Measurements from ENCODE around the gene GPR153. TPM values are rescaled to one million over a fixed set of nuclear protein-coding genes. Genes with fewer than 3 reads are reported as not detected.

GPR153 gene
- total RNA-seq, 1 donor = 4.0 TPM

DNA sequence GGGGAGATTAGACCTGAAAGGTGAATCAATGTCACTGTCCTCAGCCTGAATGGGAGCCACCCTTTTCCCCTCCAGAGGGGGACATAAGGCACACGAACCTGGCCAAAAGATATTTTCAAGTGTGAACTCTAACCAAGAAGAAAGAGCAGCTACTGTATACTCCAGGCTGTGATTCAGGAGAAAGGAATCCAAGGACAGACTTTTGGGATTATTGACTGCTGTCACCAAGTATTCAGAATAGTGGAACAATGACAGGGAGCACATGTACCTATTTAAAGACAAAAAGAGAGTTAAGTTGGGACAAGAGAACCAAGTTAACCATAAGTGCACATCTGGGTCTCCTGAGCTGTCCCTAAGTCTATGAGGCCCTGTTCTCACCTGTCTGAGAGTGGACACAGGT lies 27.5 kb downstream of the GPR153 start:
- Histone ChIP-seq H3K4me2 (ENCODE audit: insufficient read depth, low read length) (no peak overlapping the region), H3K27me3 (ENCODE audit: insufficient read depth, low read length) (peaks cover under 1% of the 10 kb centered on the region), H3K79me2 (ENCODE audit: insufficient read depth, low read length) (peaks cover 23% of the 10 kb centered on the region), H3K27ac (ENCODE audit: low read depth, low read length) (no peak overlapping the region), H3K4me3 (ENCODE audit: insufficient read depth, low read length) (no peak overlapping the region), H3K36me3 (ENCODE audit: insufficient read depth, low read length) (peaks cover 37% of the 10 kb centered on the region), H3K9me3 (ENCODE audit: low read depth, low read length) (no peaks in the 10 kb centered on the region), H3K4me1 (ENCODE audit: insufficient read depth, low read length) (peaks cover 12% of the 10 kb centered on the region), H4K20me1 (ENCODE audit: insufficient read depth, low read length) (peaks cover 3% of the 10 kb centered on the region), H2AFZ (ENCODE audit: low read length) (no peak overlapping the region)
- TF ChIP-seq CTCF (IDR thresholded peaks at IDR 0.05; ENCODE audit: extremely low read depth, low read depth, low read length) = no peak
- DNase-seq (ENCODE audit: insufficient read length, low spot score, missing footprints) = peak; percentile 18

DNA sequence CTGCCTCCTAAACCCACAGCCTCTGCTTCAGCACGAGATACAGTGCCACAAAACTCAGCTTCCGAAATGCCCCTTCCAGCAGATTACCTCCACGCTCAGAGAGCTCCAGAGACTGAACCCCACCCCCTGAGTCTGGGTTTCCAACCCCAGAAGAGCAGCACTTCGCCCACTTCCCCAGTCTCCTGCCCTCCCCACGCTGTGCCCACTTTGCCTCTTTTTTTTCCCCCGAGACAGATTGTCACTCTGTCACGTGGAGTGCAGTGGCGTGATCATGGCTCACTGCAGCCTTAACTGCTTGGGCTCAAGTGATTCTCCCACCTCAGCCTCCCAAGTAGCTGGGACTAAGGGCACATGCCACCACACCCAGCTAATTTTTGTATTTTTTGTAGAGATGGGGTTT lies 35.2 kb downstream of the GPR153 start:
- DNase-seq (ENCODE audit: insufficient read length, low spot score, missing footprints) = no peak
- H3K36me3 ChIP-seq (ENCODE audit: insufficient read depth, low read length) = peaks cover 51% of the 10 kb centered on the region
- H3K79me2 ChIP-seq (ENCODE audit: insufficient read depth, low read length) = no peaks in the 10 kb centered on the region
- H3K9me3 ChIP-seq (ENCODE audit: low read depth, low read length) = no peaks in the 10 kb centered on the region
- H3K4me1 ChIP-seq (ENCODE audit: insufficient read depth, low read length) = no peaks in the 10 kb centered on the region
- H3K27ac ChIP-seq (ENCODE audit: low read depth, low read length) = no peak overlapping the region
- H4K20me1 ChIP-seq (ENCODE audit: insufficient read depth, low read length) = peaks cover 6% of the 10 kb centered on the region
- H3K4me2 ChIP-seq (ENCODE audit: insufficient read depth, low read length) = no peak overlapping the region
- TF ChIP-seq CTCF (IDR thresholded peaks at IDR 0.05; ENCODE audit: extremely low read depth, low read depth, low read length) = no peak
- H3K4me3 ChIP-seq (ENCODE audit: insufficient read depth, low read length) = no peak overlapping the region
- H2AFZ ChIP-seq (ENCODE audit: low read length) = no peak overlapping the region
- H3K27me3 ChIP-seq (ENCODE audit: insufficient read depth, low read length) = no peaks in the 10 kb centered on the region

GRCh38 chr1:6224718-6225117 lies 36.2 kb downstream of the GPR153 start:
- Histone ChIP-seq H3K27me3 (ENCODE audit: insufficient read depth, low read length) (no peaks in the 10 kb centered on the region), H3K9me3 (ENCODE audit: low read depth, low read length) (no peaks in the 10 kb centered on the region), H3K4me3 (ENCODE audit: insufficient read depth, low read length) (no peak overlapping the region), H2AFZ (ENCODE audit: low read length) (no peak overlapping the region), H3K27ac (ENCODE audit: low read depth, low read length) (no peak overlapping the region), H4K20me1 (ENCODE audit: insufficient read depth, low read length) (peaks cover 6% of the 10 kb centered on the region), H3K4me1 (ENCODE audit: insufficient read depth, low read length) (no peaks in the 10 kb centered on the region), H3K79me2 (ENCODE audit: insufficient read depth, low read length) (no peaks in the 10 kb centered on the region), H3K4me2 (ENCODE audit: insufficient read depth, low read length) (no peak overlapping the region), H3K36me3 (ENCODE audit: insufficient read depth, low read length) (peaks cover 47% of the 10 kb centered on the region)
- DNase-seq (ENCODE audit: insufficient read length, low spot score, missing footprints) = peak; percentile 10
- TF ChIP-seq CTCF (IDR thresholded peaks at IDR 0.05; ENCODE audit: extremely low read depth, low read depth, low read length) = no peak

DNA sequence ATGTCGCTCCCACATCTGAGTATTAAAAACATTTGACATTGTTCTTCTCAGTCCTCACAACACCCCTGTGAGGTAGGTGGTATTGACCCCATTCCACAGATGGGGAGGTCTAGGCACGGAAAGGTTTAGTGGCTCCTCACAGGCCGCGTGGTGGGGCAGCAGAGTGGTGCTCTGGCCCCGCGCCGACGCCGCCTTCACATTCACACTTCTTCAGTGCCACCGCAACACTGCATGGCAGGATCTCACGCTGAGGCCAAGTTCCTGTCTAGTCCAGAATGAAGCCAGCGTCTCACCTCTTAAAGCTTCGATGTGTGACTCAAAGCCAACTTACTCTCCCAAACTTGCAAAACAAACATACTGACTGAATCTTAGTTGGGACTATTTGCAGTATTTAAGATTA lies 37.3 kb downstream of the GPR153 start:
- Histone ChIP-seq H3K36me3 (ENCODE audit: insufficient read depth, low read length) (peaks cover 43% of the 10 kb centered on the region), H4K20me1 (ENCODE audit: insufficient read depth, low read length) (peaks cover 6% of the 10 kb centered on the region), H3K4me1 (ENCODE audit: insufficient read depth, low read length) (no peaks in the 10 kb centered on the region), H3K4me3 (ENCODE audit: insufficient read depth, low read length) (no peak overlapping the region), H3K27me3 (ENCODE audit: insufficient read depth, low read length) (no peaks in the 10 kb centered on the region), H3K4me2 (ENCODE audit: insufficient read depth, low read length) (no peak overlapping the region), H3K27ac (ENCODE audit: low read depth, low read length) (no peak overlapping the region), H3K9me3 (ENCODE audit: low read depth, low read length) (no peaks in the 10 kb centered on the region), H3K79me2 (ENCODE audit: insufficient read depth, low read length) (no peaks in the 10 kb centered on the region), H2AFZ (ENCODE audit: low read length) (no peak overlapping the region)
- peak; percentile 84 for DNase-seq (ENCODE audit: insufficient read length, low spot score, missing footprints)
- TF ChIP-seq CTCF (IDR thresholded peaks at IDR 0.05; ENCODE audit: extremely low read depth, low read depth, low read length) = no peak

All from osteoblast (primary cell).